HEK293 (cell line): ENCODE results near the gene CD79A.

Source experiments
- KLF7 ChIP-seq: fragments of 450-650 bp; formaldehyde crosslinking; IDR thresholded peaks from 2 replicates; pipeline ENCODE4 v1.5.1; 2016; ENCODE audit warnings: missing biosample characterization, missing genetic modification characterization, borderline replicate concordance
- SP2 ChIP-seq: fragments of 450-650 bp; formaldehyde crosslinking; IDR thresholded peaks from 2 replicates; pipeline ENCODE4 v1.5.1; 2016; ENCODE audit warnings: missing biosample characterization, missing genetic modification characterization
- ZNF114 ChIP-seq: fragments of 450-650 bp; formaldehyde crosslinking; IDR thresholded peaks from 2 replicates; pipeline ENCODE4 v1.5.0; 2017; ENCODE audit warnings: missing biosample characterization, missing genetic modification characterization
- ZNF175 ChIP-seq: fragments of 450-650 bp; formaldehyde crosslinking; IDR thresholded peaks from 2 replicates; pipeline ENCODE4 v1.5.1; 2016; ENCODE audit warnings: missing biosample characterization, missing genetic modification characterization
- ZNF530 ChIP-seq: fragments of 450-650 bp; formaldehyde crosslinking; IDR thresholded peaks from 2 replicates; pipeline ENCODE4 v1.5.1; 2016; ENCODE audit warnings: low read depth, missing biosample characterization, missing genetic modification characterization
- TF ChIP-seq, protein P1 (sequence below): fragments of 450-650 bp; formaldehyde crosslinking; IDR thresholded peaks from 2 replicates; pipeline ENCODE4 v1.5.1; 2016; ENCODE audit warnings: missing biosample characterization, missing genetic modification characterization

- TF ChIP-seq ZNF114 (no peak), SP2 (tag by site-specific recombination) (no peak), ZNF175 (no peak), ZNF530 (tag by site-specific recombination) (no peak), KLF7 (tag by site-specific recombination) (no peak)
- TF ChIP-seq, protein P1, sequence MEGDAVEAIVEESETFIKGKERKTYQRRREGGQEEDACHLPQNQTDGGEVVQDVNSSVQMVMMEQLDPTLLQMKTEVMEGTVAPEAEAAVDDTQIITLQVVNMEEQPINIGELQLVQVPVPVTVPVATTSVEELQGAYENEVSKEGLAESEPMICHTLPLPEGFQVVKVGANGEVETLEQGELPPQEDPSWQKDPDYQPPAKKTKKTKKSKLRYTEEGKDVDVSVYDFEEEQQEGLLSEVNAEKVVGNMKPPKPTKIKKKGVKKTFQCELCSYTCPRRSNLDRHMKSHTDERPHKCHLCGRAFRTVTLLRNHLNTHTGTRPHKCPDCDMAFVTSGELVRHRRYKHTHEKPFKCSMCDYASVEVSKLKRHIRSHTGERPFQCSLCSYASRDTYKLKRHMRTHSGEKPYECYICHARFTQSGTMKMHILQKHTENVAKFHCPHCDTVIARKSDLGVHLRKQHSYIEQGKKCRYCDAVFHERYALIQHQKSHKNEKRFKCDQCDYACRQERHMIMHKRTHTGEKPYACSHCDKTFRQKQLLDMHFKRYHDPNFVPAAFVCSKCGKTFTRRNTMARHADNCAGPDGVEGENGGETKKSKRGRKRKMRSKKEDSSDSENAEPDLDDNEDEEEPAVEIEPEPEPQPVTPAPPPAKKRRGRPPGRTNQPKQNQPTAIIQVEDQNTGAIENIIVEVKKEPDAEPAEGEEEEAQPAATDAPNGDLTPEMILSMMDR (tag by site-specific recombination) = no peak
Measured at GRCh38 chr19:41904118-41904870, 27.2 kb downstream of the CD79A start.
